GM12878 (cell line): ENCODE data around the gene SUZ12. TPM values are rescaled to one million over a fixed set of nuclear protein-coding genes. Genes with fewer than 3 reads are reported as not detected.

Experiments used
- BACH1 ChIP-seq: fragments of 450-650 bp; IDR thresholded peaks from 2 replicates; pipeline ENCODE4 v1.6.1; 2017; ENCODE audit warnings: mild to moderate bottlenecking, borderline replicate concordance
- JUNB ChIP-seq: IDR thresholded peaks from 2 replicates; pipeline ENCODE4 v1.6.1; 2016; ENCODE audit warnings: antibody characterized with exemption, mild to moderate bottlenecking
- RCOR1 ChIP-seq: conservative IDR thresholded peaks from 2 replicates; pipeline ENCODE4 v1.6.1; 2012; ENCODE audit warnings: low read depth, low read length, improper control_type of control experiment
- ZBTB11 ChIP-seq: fragments of 450-650 bp; formaldehyde crosslinking; IDR thresholded peaks from 2 replicates; pipeline ENCODE4 v1.5.0; 2022; ENCODE audit warnings: mild to moderate bottlenecking, missing genetic modification characterization
- ZBTB40 ChIP-seq: fragments of 450-650 bp; IDR thresholded peaks from 2 replicates; pipeline ENCODE4 v1.6.1; 2016; ENCODE audit warnings: mild to moderate bottlenecking, moderate library complexity, borderline replicate concordance
- ZNF384 ChIP-seq: IDR thresholded peaks from 2 replicates; pipeline ENCODE4 v1.6.1; 2012; ENCODE audit warnings: low read depth, mild to moderate bottlenecking, low read length, improper control_type of control experiment, borderline replicate concordance
- polyA plus RNA-seq, 11 experiments: library from polyadenylated mRNA; depleted of rRNA in 4 of 11; unstranded in 6 of 11; stranded (reverse) in 5 of 11; fragments of >200 nt; fragmentation: Nextera tagmentation in 4 of 11; fragmentation: Illumina TruSeq in 1 of 11; extraction: Ambion mirVana in 4 of 11; extraction: Trizol in 1 of 11; gene quantifications; 1 replicate in 1 of 11; 2 replicates in 10 of 11; pipeline versions ENCODE4 v1.2.1 to v1.2.3, GENCODE V29; 2011 to 2016; ENCODE audit warnings: inconsistent platforms in 2 of 11, missing spikeins in 2 of 11, low read depth in 1 of 11
- total RNA-seq, 4 experiments: library from RNA; depleted of rRNA in 3 of 4; stranded (reverse); fragments of >200 nt in 3 of 4; fragmentation: Illumina TruSeq in 1 of 4; extraction: Trizol in 1 of 4; gene quantifications; 2 replicates each; pipeline versions ENCODE4 v1.2.1 to v1.2.3, GENCODE V29; 2013 to 2021

The SUZ12 gene
- total and polyA plus RNA-seq, 10 of the 15 experiments (the other 5 are each of a cell fraction or from before 2014, with no cell fraction given): 19.2 to 69.2 (median 34.5) TPM

- TF ChIP-seq ZBTB11 (CRISPR knock-in tag) (no peak), JUNB (peak; percentile 75), ZNF384 (no peak), ZBTB40 (no peak), BACH1 (no peak), RCOR1 (no peak)
- TF ChIP-seq, all 136 proteins: peak for 7
Measured at GRCh38 chr17:31902693-31903092, 34.1 kb upstream of the SUZ12 start (continued).
